Mucosa of stomach (tissue), 1 donor: ENCODE measurements around the gene COMTD1.

ENCODE experiments used
- H3K27me3 ChIP-seq: one replicate; pipeline ENCODE4 v1.7.0; 2013; ENCODE audit warnings: mild to moderate bottlenecking, low read length; ENCODE audit not compliant: control insufficient read depth, insufficient read depth
- H3K36me3 ChIP-seq: one replicate; pipeline ENCODE4 v1.7.0; 2013; ENCODE audit warnings: low read length; ENCODE audit not compliant: control insufficient read depth, insufficient read depth
- H3K4me1 ChIP-seq: one replicate; pipeline ENCODE4 v1.7.0; 2013; ENCODE audit warnings: mild to moderate bottlenecking, low read length; ENCODE audit not compliant: control insufficient read depth, insufficient read depth
- H3K4me3 ChIP-seq: one replicate; pipeline ENCODE4 v1.7.0; 2013; ENCODE audit warnings: low read length
- H3K9ac ChIP-seq: one replicate; pipeline ENCODE4 v1.7.0; 2013; ENCODE audit warnings: mild to moderate bottlenecking, low read length, moderate library complexity
- H3K9me3 ChIP-seq: one replicate; pipeline ENCODE4 v1.7.0; 2013; ENCODE audit warnings: mild to moderate bottlenecking, low read length, moderate library complexity; ENCODE audit not compliant: control insufficient read depth
- donor health status: Pancreatic carcinoma.

Gene COMTD1

GRCh38 chr10:75235375-75236177 is at the start of gene COMTD1:
Gene COMTD1, minus strand, starts transcription at chr10:75235957. Its CDS starts 29 bp downstream, at chr10:75235928.
- peaks cover 13% of the 10 kb centered on the region for H3K4me1 ChIP-seq
- peak within 1 kb of the TSS; percentile 80 for H3K9ac ChIP-seq

GRCh38 chr10:75283671-75284470 is 48.1 kb upstream of the COMTD1 start:
- H3K9ac ChIP-seq, result no peak overlapping the region
- H3K27me3 ChIP-seq, result no peaks in the 10 kb centered on the region
- no peaks in the 10 kb centered on the region for H3K36me3 ChIP-seq
- H3K4me3 ChIP-seq, result no peak overlapping the region
- no peaks in the 10 kb centered on the region for H3K9me3 ChIP-seq
- peaks cover 5% of the 10 kb centered on the region for H3K4me1 ChIP-seq

More at GRCh38 chr10:75235375-75236177, at the start of gene COMTD1:
- peak within 1 kb of the TSS; percentile 68 for H3K4me3 ChIP-seq
- no peaks in the 10 kb centered on the region for H3K27me3 ChIP-seq
- H3K9me3 ChIP-seq, result no peaks in the 10 kb centered on the region
- peaks cover 8% of the 10 kb centered on the region for H3K36me3 ChIP-seq

- Histone ChIP-seq H3K9ac (no peak overlapping the region), H3K9me3 (no peaks in the 10 kb centered on the region), H3K4me3 (no peak overlapping the region), H3K4me1 (peaks cover 5% of the 10 kb centered on the region), H3K27me3 (no peaks in the 10 kb centered on the region), H3K36me3 (no peaks in the 10 kb centered on the region)
Observed at GRCh38 chr10:75283078-75283670, 47.4 kb upstream of the COMTD1 start.

GRCh38 chr10:75281974-75282373 is 46.2 kb upstream of the COMTD1 start:
- Histone ChIP-seq H3K9me3 (no peaks in the 10 kb centered on the region), H3K4me1 (peaks cover 5% of the 10 kb centered on the region), H3K36me3 (no peaks in the 10 kb centered on the region), H3K9ac (no peak overlapping the region), H3K27me3 (no peaks in the 10 kb centered on the region), H3K4me3 (no peak overlapping the region)

- no peak overlapping the region for H3K4me3 ChIP-seq
- no peaks in the 10 kb centered on the region for H3K36me3 ChIP-seq
- H3K9me3 ChIP-seq, result no peaks in the 10 kb centered on the region
- peaks cover 12% of the 10 kb centered on the region for H3K4me1 ChIP-seq
- no peaks in the 10 kb centered on the region for H3K27me3 ChIP-seq
- H3K9ac ChIP-seq, result no peak overlapping the region
Observed at GRCh38 chr10:75280236-75280635, 44.5 kb upstream of the COMTD1 start.

- peak overlapping the region; percentile 19 for H3K4me3 ChIP-seq
- H3K36me3 ChIP-seq, result no peaks in the 10 kb centered on the region
Observed at GRCh38 chr10:75276069-75276872, 40.5 kb upstream of the COMTD1 start.

GRCh38 chr10:75272896-75273295 is 37.1 kb upstream of the COMTD1 start:
- H3K4me1 ChIP-seq, result peaks cover 18% of the 10 kb centered on the region
- H3K9me3 ChIP-seq, result no peaks in the 10 kb centered on the region
- no peak overlapping the region for H3K4me3 ChIP-seq
- no peaks in the 10 kb centered on the region for H3K27me3 ChIP-seq
- no peaks in the 10 kb centered on the region for H3K36me3 ChIP-seq
- no peak overlapping the region for H3K9ac ChIP-seq

More at GRCh38 chr10:75276069-75276872, 40.5 kb upstream of the COMTD1 start:
- Histone ChIP-seq H3K27me3 (no peaks in the 10 kb centered on the region), H3K4me1 (peaks cover 18% of the 10 kb centered on the region), H3K9ac (peak overlapping the region; percentile 88), H3K9me3 (no peaks in the 10 kb centered on the region)

GRCh38 chr10:75272094-75272493 is 36.3 kb upstream of the COMTD1 start:
- Histone ChIP-seq H3K36me3 (no peaks in the 10 kb centered on the region), H3K4me3 (no peak overlapping the region), H3K9ac (no peak overlapping the region), H3K27me3 (no peaks in the 10 kb centered on the region), H3K9me3 (no peaks in the 10 kb centered on the region), H3K4me1 (peaks cover 18% of the 10 kb centered on the region)

GRCh38 chr10:75269605-75270004 is 33.8 kb upstream of the COMTD1 start:
- no peak overlapping the region for H3K4me3 ChIP-seq
- H3K4me1 ChIP-seq, result peaks cover 11% of the 10 kb centered on the region
- no peak overlapping the region for H3K9ac ChIP-seq
- no peaks in the 10 kb centered on the region for H3K27me3 ChIP-seq
- no peaks in the 10 kb centered on the region for H3K36me3 ChIP-seq
- H3K9me3 ChIP-seq, result no peaks in the 10 kb centered on the region

- Histone ChIP-seq H3K9ac (no peak overlapping the region), H3K9me3 (no peaks in the 10 kb centered on the region), H3K4me1 (peaks cover 15% of the 10 kb centered on the region), H3K4me3 (no peak overlapping the region), H3K27me3 (no peaks in the 10 kb centered on the region), H3K36me3 (no peaks in the 10 kb centered on the region)
Observed at GRCh38 chr10:75266945-75267344, 31.2 kb upstream of the COMTD1 start.

- no peaks in the 10 kb centered on the region for H3K9me3 ChIP-seq
- peaks cover 21% of the 10 kb centered on the region for H3K4me1 ChIP-seq
- H3K9ac ChIP-seq, result no peak overlapping the region
- no peaks in the 10 kb centered on the region for H3K27me3 ChIP-seq
- no peak overlapping the region for H3K4me3 ChIP-seq
- H3K36me3 ChIP-seq, result no peaks in the 10 kb centered on the region
Observed at GRCh38 chr10:75265856-75266255, 30.1 kb upstream of the COMTD1 start.
